GM19025 (cell line): ENCODE measurements around the gene ARHGAP10.
A peak's percentile ranks its signal among the peaks of the same experiment; 100 is the strongest.

ENCODE experiments used
- ATAC-seq: cut with Tn5 transposase; IDR thresholded peaks from one replicate; pipeline ENCODE4 v1.9.1; 2021; ENCODE audit warnings: mild to moderate bottlenecking, low read depth, moderate library complexity; ENCODE audit not compliant: unreplicated experiment

The ARHGAP10 gene

DNA sequence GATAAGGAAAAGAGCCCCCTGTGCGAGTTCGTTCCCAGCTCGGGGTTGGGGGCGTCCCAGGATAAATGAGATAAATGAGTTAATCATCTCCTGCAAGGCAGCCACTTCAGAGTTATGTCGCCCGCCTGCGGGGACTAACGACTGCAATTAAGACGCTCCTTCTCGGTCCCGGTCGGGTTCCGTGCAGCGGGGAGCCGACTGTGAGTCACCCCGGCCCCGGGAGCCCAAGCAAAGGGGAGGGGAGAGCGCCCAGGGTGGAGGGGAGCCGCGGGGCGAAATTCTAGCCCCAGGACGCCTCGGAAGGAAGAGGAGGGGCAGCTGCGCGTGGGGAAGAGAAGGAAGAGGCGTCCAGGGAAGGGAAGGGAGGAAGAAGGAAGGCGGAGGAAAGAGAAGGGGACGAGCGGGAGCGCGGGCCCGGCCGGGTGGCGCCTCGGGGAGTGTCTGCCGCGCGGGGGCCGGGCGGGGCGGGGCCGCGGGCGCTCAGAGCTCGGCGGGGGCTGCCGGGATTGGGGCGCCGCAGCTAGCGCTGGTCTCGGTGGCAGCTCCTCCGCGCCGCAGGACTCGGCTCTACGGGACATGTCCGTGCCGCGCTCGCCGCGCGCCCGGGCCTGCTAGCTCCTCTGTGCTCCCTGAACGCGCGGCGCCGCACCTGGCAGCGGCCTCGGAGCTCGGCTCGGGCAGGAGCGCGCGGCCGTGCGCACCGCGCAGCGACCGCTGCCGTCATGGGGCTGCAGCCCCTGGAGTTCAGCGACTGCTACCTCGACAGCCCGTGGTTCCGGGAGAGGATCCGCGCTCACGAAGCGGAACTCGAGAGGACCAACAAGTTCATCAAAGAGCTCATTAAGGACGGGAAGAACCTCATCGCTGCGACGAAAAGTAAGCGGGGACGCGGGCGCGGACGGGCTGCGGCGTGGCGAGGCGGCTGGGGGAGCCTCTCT is at the start of gene ARHGAP10:
Gene ARHGAP10 (plus strand): TSS at position 509 of the 938 bp plus-strand sequence. CDS start 214 bp downstream, at position 723.
- peak; percentile 65 for ATAC-seq

- no peak for ATAC-seq
Measured at GRCh38 chr4:147682755-147683154, 49.1 kb upstream of the ARHGAP10 start.

GRCh38 chr4:147683188-147683591 is 48.7 kb upstream of the ARHGAP10 start:
- no peak for ATAC-seq

GRCh38 chr4:147683717-147684700 is 47.9 kb upstream of the ARHGAP10 start, which contains the start of gene PRMT9:
Gene PRMT9 (minus strand): TSS chr4:147684163. CDS start chr4:147683987, 176 bp downstream.
- ATAC-seq, result peak; percentile 99

DNA sequence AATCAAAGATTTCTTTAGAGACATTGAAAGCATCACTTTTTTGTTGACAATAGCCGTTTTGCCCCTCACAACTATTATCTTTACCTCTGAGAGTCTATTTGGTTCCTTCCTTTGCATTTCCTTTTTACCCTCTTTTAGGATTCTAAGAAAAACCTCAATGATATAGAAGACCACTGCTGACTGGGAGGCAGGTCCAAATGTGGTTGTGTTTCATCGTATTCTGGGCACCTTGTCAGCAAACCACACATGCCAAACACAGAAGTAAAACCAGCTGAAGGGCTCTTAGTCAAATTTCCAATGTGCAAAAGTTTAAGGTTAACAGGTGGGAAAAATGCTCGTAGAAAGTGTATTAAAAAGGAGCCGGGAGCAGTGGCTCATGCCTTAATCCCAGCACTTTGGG is 42.8 kb upstream of the ARHGAP10 start:
- no peak for ATAC-seq

- no peak for ATAC-seq
Measured at GRCh38 chr4:147691820-147692219, 40.1 kb upstream of the ARHGAP10 start.

- ATAC-seq, result no peak
Measured at GRCh38 chr4:147693218-147693617, 38.7 kb upstream of the ARHGAP10 start.

GRCh38 chr4:147696866-147697265 is 35.0 kb upstream of the ARHGAP10 start:
- ATAC-seq, result no peak

DNA sequence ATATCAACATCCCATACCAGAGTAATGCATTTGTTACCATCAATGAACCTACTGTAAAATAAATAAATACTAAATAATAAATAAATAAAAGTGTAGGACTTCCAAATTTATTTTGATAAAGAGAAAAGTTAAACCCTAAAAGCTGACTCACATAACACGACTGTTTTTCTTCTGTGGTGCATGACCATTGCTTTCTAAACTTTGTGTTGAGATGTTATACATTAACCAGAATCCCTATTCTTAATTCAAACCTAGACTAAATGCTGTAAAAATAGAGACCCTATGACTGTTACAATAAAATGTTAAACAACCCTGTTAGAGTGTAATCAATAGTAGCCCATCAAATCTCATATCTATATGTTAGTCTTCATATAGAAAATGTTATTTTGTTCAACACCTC is 27.0 kb upstream of the ARHGAP10 start:
- ATAC-seq, result no peak

DNA sequence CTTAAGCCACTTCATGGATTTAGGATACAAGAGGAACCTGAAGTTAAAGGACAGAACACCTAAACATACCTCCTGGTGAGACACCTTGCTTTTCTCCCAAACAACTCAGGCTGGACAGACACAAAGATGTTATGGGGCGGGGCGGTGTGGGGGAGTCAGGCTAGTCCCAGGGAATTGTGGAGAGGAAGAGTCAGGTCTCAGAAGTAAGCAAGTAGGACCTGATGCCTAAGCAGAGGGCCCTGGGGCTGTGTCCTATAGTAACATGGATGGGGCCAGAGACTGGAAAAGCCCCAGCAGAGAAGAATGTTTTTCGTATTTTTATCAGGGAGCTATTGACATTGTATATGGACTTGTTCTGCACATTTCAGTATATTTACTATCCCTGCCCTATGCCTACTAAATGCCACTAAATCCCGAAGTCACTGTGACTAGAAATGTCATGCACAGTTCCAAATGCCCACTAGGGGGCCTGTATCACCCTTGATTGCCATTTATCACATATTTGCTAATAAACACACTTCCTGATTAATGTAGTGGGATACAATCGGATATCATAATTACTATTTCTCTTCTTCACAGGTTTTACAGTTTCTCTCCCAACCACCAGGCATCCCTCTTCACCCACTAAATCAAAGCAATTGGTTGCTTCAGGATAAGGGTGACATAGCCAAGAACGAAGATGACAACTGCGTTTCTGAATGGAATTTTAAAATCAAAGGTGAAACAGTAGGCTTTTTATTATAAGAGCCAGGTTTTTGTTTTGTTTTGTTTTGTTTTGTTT is 23.8 kb upstream of the ARHGAP10 start:
- no peak for ATAC-seq

DNA sequence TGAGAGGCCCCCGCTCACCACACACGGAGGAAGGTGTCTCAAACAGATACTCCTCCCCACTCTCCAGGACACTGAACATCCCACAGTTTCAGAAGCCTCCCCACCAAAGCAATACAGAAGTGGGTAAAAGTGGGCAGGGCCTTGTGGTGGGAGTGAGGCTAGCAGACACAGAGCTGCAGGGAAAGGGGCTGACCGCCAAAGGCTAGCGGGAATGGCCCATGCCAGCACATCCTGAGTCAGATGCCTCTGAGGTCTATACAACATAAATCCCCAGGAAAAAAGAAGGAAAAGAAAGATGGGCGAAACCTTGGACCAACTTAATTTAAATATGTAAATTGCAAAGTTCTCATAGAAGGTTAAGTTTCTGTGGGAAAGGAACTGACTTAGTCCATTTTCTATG is 21.9 kb upstream of the ARHGAP10 start:
- ATAC-seq, result no peak

- no peak for ATAC-seq
Measured at GRCh38 chr4:147714575-147715401, 17.1 kb upstream of the ARHGAP10 start.

DNA sequence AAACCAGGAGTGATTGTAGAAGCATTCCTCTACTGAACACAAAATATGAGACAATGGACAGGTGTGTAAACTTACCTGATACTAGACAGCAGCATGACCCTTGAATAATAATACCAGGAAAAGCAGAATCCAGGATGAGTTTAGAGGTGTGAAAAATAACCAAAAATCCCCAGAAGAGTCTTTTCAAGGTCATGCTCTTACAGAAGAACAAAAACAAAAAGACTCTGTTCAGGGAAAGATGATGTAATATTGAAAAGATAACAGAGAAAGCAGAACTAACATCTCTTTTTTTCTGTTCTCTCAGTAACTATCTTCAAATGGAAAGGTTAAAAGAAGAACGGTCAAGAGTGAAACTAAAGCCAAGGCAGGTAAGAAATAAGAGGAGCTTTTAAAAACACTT is 14.0 kb upstream of the ARHGAP10 start:
- peak; percentile 85 for ATAC-seq

- ATAC-seq, result no peak
Measured at GRCh38 chr4:147723326-147723725, 8.6 kb upstream of the ARHGAP10 start.

GRCh38 chr4:147724468-147725201 is 7.3 kb upstream of the ARHGAP10 start:
- no peak for ATAC-seq

- ATAC-seq, result no peak
Measured at GRCh38 chr4:147725673-147726072, 6.2 kb upstream of the ARHGAP10 start.

DNA sequence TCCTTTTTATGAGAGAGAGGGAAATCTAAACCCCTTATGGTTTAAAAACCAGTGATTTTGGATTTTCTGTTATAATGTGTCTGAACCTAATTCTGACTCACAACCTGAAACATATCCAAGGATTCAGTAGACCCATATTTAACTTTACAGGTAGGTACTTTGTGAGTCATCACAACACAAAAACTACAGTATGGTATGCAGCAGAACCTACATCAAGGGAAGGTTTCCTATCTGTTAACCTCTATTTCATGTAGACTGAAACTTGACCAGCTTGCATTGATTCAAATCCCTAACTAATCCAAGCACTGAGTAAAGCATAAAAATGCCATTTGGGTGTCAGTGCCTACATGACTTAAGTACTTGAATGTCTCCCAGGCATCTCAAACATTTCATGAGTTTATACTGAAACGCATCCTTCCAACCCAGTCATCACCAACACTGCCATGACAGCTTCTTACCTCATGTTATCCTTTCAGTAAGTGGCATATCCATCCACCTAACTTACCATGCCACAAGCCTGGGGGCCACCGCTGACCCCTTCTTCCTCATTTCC is 4.3 kb upstream of the ARHGAP10 start:
- ATAC-seq, result no peak

DNA sequence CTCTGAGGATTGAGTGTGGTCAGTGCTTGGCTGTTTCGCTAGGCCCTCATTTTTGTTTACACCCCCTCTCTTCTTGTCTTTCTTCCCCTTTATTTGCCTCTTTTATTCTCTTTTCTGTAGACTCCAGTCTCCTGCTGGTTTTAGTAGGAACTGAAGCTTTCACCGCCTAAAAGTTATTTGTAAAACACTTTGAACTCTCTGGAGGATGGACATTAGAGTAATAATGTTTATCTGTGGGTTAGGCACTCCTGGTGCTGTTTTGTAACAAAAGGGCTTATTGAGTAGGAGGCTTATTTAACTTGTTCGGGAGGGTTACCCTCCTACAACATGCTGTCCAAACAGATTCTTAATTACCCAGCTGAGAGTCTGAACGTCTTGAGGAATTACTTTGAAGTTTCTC is 1.6 kb upstream of the ARHGAP10 start:
- no peak for ATAC-seq
